Right lobe of liver (tissue), 4 donors: ENCODE measurements around the gene SPON2.

Experiments
- POLR2A ChIP-seq: fragments of 450-650 bp; IDR thresholded peaks from one replicate; pipeline ENCODE4 v1.6.1; 2017; ENCODE audit warnings: antibody characterized with exemption, mild to moderate bottlenecking
- TF ChIP-seq, protein P1 (sequence below), 4 donors: fragments of 200-600 bp in 3 of 4; fragments of 450-650 bp in 1 of 4; IDR thresholded peaks; one replicate each; pipeline versions ENCODE4 v1.5.1 to v1.8.0; 2016 to 2022; ENCODE audit warnings: antibody characterized with exemption in 4 of 4, mild to moderate bottlenecking in 2 of 4
- donor health status: DM: no; HTN: no; CAD: no.
- donor health status: DM: no; HTN: no; CAD: no.
- donor health status: DM: no; HTN: yes; CAD: no.

DNA sequence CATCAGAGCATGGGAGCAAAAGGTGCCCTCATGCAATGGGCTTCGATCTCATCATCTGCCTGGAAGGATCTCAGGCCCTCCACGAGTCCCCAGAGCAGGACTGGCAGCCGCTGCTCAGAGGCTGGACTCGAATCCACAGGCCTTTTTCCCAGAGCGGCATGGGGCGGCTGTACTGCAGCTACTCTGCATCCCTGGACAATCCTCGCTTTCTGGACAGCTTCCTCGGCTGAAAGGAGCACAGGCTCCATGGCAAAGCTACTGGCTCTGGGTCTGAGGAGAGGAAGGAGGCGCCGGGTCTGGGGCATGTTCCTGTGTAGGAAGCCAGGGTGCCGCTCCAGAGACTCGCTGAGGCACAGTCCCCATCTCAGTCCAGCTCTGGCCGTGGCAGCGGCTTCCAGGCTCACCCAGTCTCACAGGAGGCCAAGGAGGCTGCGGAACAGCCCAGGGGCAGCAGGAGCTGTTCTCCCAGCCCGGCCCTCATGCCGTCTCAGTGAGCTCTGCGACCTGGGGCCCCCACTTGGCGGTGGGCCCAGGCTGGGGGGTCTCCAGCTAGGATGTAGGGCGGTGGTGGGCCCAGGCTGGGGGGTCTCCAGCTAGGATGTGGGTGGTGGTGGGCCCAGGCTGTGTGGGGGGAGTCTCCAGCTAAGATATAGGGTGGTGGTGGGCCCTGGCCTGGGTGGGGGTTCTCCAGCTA is 2.7 kb upstream of the SPON2 start:
- no peak for TF ChIP-seq POLR2A
- TF ChIP-seq, protein P1, sequence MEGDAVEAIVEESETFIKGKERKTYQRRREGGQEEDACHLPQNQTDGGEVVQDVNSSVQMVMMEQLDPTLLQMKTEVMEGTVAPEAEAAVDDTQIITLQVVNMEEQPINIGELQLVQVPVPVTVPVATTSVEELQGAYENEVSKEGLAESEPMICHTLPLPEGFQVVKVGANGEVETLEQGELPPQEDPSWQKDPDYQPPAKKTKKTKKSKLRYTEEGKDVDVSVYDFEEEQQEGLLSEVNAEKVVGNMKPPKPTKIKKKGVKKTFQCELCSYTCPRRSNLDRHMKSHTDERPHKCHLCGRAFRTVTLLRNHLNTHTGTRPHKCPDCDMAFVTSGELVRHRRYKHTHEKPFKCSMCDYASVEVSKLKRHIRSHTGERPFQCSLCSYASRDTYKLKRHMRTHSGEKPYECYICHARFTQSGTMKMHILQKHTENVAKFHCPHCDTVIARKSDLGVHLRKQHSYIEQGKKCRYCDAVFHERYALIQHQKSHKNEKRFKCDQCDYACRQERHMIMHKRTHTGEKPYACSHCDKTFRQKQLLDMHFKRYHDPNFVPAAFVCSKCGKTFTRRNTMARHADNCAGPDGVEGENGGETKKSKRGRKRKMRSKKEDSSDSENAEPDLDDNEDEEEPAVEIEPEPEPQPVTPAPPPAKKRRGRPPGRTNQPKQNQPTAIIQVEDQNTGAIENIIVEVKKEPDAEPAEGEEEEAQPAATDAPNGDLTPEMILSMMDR (IDR thresholded peaks at IDR 0.05): no peak
